GM23248 (cell line): Measurements from ENCODE around the gene RNF19B.

Experiments used
- EZH2 ChIP-seq: fragments of 200-600 bp; sonication (generic); IDR thresholded peaks from 2 replicates; pipeline ENCODE4 v1.6.1; 2018; ENCODE audit warnings: antibody characterized with exemption, mild to moderate bottlenecking; ENCODE audit not compliant: insufficient read depth, poor library complexity, severe bottlenecking
- EZH2phosphoT487 ChIP-seq: fragments of 200-600 bp; sonication (generic); IDR thresholded peaks from 2 replicates; pipeline ENCODE4 v1.6.1; 2018; ENCODE audit warnings: antibody characterized with exemption, moderate library complexity, mild to moderate bottlenecking, low read depth; ENCODE audit not compliant: insufficient read depth

DNA sequence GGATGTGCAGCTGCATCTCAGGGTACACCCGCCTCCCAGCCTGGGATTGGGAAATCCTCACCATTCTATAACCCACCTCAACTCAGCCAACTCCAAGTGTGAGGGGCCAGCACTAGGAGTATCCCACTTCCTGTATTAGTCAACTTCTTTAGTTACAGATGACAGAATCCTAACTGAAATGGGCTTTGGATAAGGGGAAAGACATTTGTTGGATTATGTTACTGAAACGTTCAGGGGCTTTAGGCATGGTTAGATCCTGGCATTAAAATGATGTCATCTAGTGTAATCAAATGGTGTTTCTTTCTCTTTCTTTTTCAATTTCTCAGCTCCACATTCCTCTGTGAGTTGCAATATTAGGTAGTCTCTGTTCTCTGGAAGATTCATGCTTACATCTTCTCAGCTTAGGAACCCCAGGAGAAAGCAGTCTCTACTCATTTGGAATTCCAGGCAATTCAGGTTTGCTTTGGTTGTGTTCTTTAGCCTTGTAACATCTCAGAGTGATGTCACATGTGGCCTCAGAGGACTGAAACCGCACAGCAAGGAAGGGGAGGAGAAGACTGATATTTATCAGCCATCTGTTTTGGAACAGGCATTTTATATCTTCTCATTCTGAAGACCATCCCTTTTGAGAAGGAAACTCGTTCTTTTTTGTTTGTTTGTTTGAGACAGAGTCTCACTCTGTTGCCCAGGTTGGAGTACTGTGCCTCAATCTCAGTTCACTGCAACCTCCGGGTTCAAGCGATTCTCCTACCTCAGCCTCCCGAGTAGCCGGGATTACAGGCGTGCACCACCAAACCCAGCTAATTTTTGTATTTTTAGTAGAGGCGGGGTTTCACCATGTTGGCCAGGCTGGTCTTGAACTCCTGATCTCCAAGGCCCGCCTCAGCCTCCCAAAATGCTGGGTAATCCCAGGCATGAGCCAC is 44.5 kb downstream of the RNF19B start:
- TF ChIP-seq EZH2phosphoT487 = no peak
- TF ChIP-seq EZH2 = no peak
